ENCODE data around the gene TJP2. TPM values are rescaled to one million over a fixed set of nuclear protein-coding genes. Genes with fewer than 3 reads are reported as not detected.

Gene TJP2
- total and polyA plus RNA-seq, 12 donors: 24.2 to 117 (median 82.4) TPM

DNA sequence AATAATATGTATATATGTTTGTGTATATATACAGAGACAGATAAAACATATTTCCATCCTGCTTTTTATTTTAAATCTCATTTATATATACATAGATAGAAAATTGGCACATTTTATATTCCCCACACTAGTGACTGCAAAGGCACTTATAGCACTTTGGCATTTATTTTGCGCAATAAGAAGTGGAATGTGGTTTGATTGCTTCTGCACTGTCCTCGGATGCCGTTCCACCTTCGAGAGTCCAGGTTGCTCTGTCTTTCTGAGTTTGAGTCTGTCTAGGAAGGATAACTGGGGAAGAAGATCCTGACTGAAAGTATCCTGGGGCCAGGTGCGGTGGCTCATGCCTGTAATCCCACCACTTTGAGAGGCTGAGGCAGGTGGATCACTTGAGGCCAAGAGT lies 84.5 kb downstream of the TJP2 start:
- Histone ChIP-seq H3K27me3 (no peaks in the 10 kb centered on the region), H3K4me3 (no peak overlapping the region), H3K36me3 (peaks cover 0 to 42% (median 17%) of the 10 kb centered on the region in 9 donors), H3K4me1 (peaks cover 0 to 5% (median under 1%) of the 10 kb centered on the region in 9 donors), H3K9me3 (no peaks in the 10 kb centered on the region), H3K27ac (no peak overlapping the region)
- TF ChIP-seq, protein P1, sequence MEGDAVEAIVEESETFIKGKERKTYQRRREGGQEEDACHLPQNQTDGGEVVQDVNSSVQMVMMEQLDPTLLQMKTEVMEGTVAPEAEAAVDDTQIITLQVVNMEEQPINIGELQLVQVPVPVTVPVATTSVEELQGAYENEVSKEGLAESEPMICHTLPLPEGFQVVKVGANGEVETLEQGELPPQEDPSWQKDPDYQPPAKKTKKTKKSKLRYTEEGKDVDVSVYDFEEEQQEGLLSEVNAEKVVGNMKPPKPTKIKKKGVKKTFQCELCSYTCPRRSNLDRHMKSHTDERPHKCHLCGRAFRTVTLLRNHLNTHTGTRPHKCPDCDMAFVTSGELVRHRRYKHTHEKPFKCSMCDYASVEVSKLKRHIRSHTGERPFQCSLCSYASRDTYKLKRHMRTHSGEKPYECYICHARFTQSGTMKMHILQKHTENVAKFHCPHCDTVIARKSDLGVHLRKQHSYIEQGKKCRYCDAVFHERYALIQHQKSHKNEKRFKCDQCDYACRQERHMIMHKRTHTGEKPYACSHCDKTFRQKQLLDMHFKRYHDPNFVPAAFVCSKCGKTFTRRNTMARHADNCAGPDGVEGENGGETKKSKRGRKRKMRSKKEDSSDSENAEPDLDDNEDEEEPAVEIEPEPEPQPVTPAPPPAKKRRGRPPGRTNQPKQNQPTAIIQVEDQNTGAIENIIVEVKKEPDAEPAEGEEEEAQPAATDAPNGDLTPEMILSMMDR (IDR thresholded peaks at IDR 0.05): no peak
- intact Hi-C loops (cut with DNase I): loop anchor here in 2 of 10 donors (5.0 to 10.0 kb wide), 3 partner anchors 66 to 126 kb away; partner anchors contain the start of gene ENTREP1 (in 2 of the 2)
- ATAC-seq: peak in 1 of 8 donors; percentile 18
- DNase-seq: no peak
- WGBS, 2 donors: 95 to 98% methylated on average over 5 of the region's 5 CpGs

DNA sequence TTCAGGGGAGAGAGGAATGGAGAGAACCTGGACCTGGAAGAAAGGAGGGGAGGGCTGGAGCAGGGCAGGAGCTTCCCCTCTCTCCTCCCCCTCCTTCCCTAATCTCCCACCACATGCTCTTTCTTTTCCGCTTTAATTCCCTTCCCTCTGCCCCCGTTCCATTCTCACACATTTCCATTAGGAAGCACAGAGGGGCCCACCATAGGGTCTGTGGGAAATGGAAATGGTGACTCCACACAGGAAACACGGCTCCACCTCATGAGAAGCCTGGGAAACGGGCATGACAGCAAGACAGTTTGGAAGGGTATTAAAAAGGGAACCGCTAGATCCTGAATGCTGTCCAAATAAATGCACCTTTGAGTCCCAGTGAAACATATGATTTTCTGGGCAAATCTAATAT lies 86.1 kb downstream of the TJP2 start:
- intact Hi-C loops (cut with DNase I): no loop called here
- ATAC-seq (no peak), DNase-seq (no peak)
- no peaks in the 10 kb centered on the region for H3K27me3 ChIP-seq
- TF ChIP-seq, protein P1 (IDR thresholded peaks at IDR 0.05): no peak
- H3K9me3 ChIP-seq: no peaks in the 10 kb centered on the region
- no peak overlapping the region for H3K27ac ChIP-seq
- H3K36me3 ChIP-seq: peaks cover 0 to 25% (median under 1%) of the 10 kb centered on the region in 9 donors
- peaks cover 0 to 5% (median 0%) of the 10 kb centered on the region in 9 donors for H3K4me1 ChIP-seq
- no peak overlapping the region for H3K4me3 ChIP-seq
- 70 to 73% methylated on average over 5 of the region's 5 CpGs for WGBS, 2 donors

DNA sequence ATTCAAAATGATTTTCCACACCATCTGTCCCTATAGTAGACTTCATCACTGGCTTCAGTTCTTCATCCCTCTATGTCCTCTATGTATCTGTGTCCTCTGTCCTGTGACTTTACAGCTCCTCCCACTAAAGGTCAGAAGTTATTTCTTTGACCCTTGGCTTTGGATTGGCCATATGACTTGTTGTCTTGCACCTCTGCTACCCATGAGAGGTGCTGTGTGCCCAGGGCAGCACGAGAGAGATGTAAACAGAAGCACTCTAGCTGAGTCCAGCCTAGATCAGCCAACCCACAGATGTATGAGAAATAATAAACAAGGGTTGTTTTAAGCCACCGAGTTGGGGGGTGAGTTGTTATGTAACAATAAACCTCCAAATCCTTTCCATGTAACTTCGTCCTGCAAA lies 87.6 kb downstream of the TJP2 start:
- no peaks in the 10 kb centered on the region for H3K27me3 ChIP-seq
- H3K27ac ChIP-seq: no peak overlapping the region
- H3K36me3 ChIP-seq: peaks cover 0 to 16% (median 0%) of the 10 kb centered on the region in 9 donors
- 75 to 90% methylated on average over 3 of the region's 3 CpGs for WGBS, 2 donors
- H3K4me3 ChIP-seq: no peak overlapping the region
- intact Hi-C loops (cut with DNase I): no loop called here
- TF ChIP-seq, protein P1 (IDR thresholded peaks at IDR 0.05): no peak
- DNase-seq (no peak), ATAC-seq (peak in 1 of 8 donors; percentile 36)
- no peaks in the 10 kb centered on the region for H3K9me3 ChIP-seq
- peaks cover 0 to 5% (median 0%) of the 10 kb centered on the region in 9 donors for H3K4me1 ChIP-seq

- ATAC-seq (peak in 3 of 8 donors; percentile 28 to 49 (median 43)), DNase-seq (no peak)
- no peak overlapping the region for H3K4me3 ChIP-seq
- no peaks in the 10 kb centered on the region for H3K36me3 ChIP-seq
- TF ChIP-seq, protein P1 (IDR thresholded peaks at IDR 0.05): no peak
- intact Hi-C loops (cut with DNase I): no loop called here
- H3K27ac ChIP-seq: no peak overlapping the region
- 66 to 67% methylated on average over 7 of the region's 7 CpGs for WGBS, 2 donors
- peaks cover 0 to 5% (median 0%) of the 10 kb centered on the region in 9 donors for H3K4me1 ChIP-seq
- no peaks in the 10 kb centered on the region for H3K9me3 ChIP-seq
- H3K27me3 ChIP-seq: no peaks in the 10 kb centered on the region
Measured at GRCh38 chr9:69264526-69264925, 90.4 kb downstream of the TJP2 start.

All from heart right ventricle (tissue), 16 donors.